Neural progenitor cell (in vitro differentiated cells): ENCODE results near the gene PSD2. TPM values are rescaled to one million over a fixed set of nuclear protein-coding genes. Genes with fewer than 3 reads are reported as not detected.

Experiments used
- DNase-seq: peaks from one replicate; pipeline ENCODE4 v3.0.0-alpha.2; 2016; ENCODE audit warnings: low spot score
- H2AFZ ChIP-seq: fragments of 200-600 bp; sonication (generic); replicated peaks from 2 replicates; pipeline ENCODE4 v1.6.1; 2016; ENCODE audit warnings: antibody characterized with exemption
- H3F3A ChIP-seq: fragments of 200-600 bp; sonication (generic); 2 replicates; pipeline ENCODE4 v1.6.1; 2016; ENCODE audit warnings: antibody characterized with exemption, low read depth
- H3K27ac ChIP-seq: fragments of 200-600 bp; sonication (generic); 2 replicates; pipeline ENCODE4 v1.5.1; 2016; ENCODE audit warnings: mild to moderate bottlenecking
- H3K27me3 ChIP-seq: fragments of 200-600 bp; sonication (generic); 2 replicates; pipeline ENCODE4 v1.6.1; 2016; ENCODE audit warnings: mild to moderate bottlenecking, moderate library complexity
- H3K36me3 ChIP-seq: fragments of 200-600 bp; sonication (generic); 2 replicates; pipeline ENCODE4 v1.5.1; 2016
- H3K4me1 ChIP-seq: fragments of 200-600 bp; sonication (generic); 2 replicates; pipeline ENCODE4 v1.6.1; 2016; ENCODE audit warnings: mixed run types
- H3K4me2 ChIP-seq: fragments of 200-600 bp; sonication (generic); 2 replicates; pipeline ENCODE4 v1.6.1; 2016
- H3K4me3 ChIP-seq: fragments of 200-600 bp; sonication (generic); 2 replicates; pipeline ENCODE4 v1.5.1; 2016
- H3K79me2 ChIP-seq: fragments of 200-600 bp; sonication (generic); 2 replicates; pipeline ENCODE4 v1.6.1; 2016; ENCODE audit warnings: low read depth
- H3K9ac ChIP-seq: fragments of 200-600 bp; sonication (generic); 2 replicates; pipeline ENCODE4 v1.6.1; 2016
- H3K9me3 ChIP-seq: fragments of 200-600 bp; sonication (generic); 2 replicates; pipeline ENCODE4 v1.5.1; 2016; ENCODE audit warnings: low read depth
- H4K20me1 ChIP-seq: fragments of 200-600 bp; sonication (generic); 2 replicates; pipeline ENCODE4 v1.6.1; 2016; ENCODE audit warnings: low read depth
- H3K27ac Mint-ChIP-seq: 3 replicates; pipeline ENCODE4 v1.8.0; 2021; ENCODE audit warnings: mixed read lengths
- H3K27me3 Mint-ChIP-seq: 2 replicates; pipeline ENCODE4 v1.8.0; 2022; ENCODE audit warnings: low read depth, mild to moderate bottlenecking, inconsistent platforms, moderate library complexity, mixed read lengths; ENCODE audit not compliant: insufficient read depth
- H3K36me3 Mint-ChIP-seq: 3 replicates; pipeline ENCODE4 v1.8.0; 2021; ENCODE audit warnings: mixed read lengths
- H3K4me1 Mint-ChIP-seq: 3 replicates; pipeline ENCODE4 v1.8.0; 2021; ENCODE audit warnings: mixed read lengths
- H3K4me3 Mint-ChIP-seq: 3 replicates; pipeline ENCODE4 v1.8.0; 2021; ENCODE audit warnings: mild to moderate bottlenecking, moderate library complexity, mixed read lengths
- H3K9me3 Mint-ChIP-seq: 3 replicates; pipeline ENCODE4 v1.8.0; 2020; ENCODE audit warnings: mixed read lengths
- CTCF ChIP-seq: fragments of 200-600 bp; sonication (generic); IDR thresholded peaks from 2 replicates; pipeline ENCODE4 v1.5.1; 2017; ENCODE audit warnings: antibody characterized with exemption, mild to moderate bottlenecking
- EZH2 ChIP-seq: fragments of 200-600 bp; sonication (generic); IDR thresholded peaks from 2 replicates; pipeline ENCODE4 v1.6.1; 2017; ENCODE audit warnings: antibody characterized with exemption, mild to moderate bottlenecking, moderate library complexity
- EZH2phosphoT487 ChIP-seq: fragments of 200-600 bp; sonication (generic); IDR thresholded peaks from 2 replicates; pipeline ENCODE4 v1.6.1; 2017; ENCODE audit warnings: antibody characterized with exemption
- total RNA-seq: library from RNA; depleted of rRNA; stranded (reverse); fragments of >200 nt; gene quantifications from 2 replicates; pipeline ENCODE4 v1.2.3, GENCODE V29; 2015; ENCODE audit warnings: low replicate concordance

The PSD2 gene
- total RNA-seq, 1 donor from 2014 or later = 0.09 TPM

- Mint-ChIP-seq H3K36me3 (no peaks in the 10 kb centered on the region), H3K27me3 (peaks cover 9% of the 10 kb centered on the region), H3K9me3 (no peaks in the 10 kb centered on the region), H3K4me1 (no peaks in the 10 kb centered on the region), H3K27ac (no peak overlapping the region), H3K4me3 (no peak overlapping the region)
- H2AFZ ChIP-seq = no peak overlapping the region
- TF ChIP-seq EZH2 (no peak), CTCF (no peak), EZH2phosphoT487 (no peak)
- no peak for DNase-seq
- peaks cover 6% of the 10 kb centered on the region for H4K20me1 ChIP-seq
- H3K9ac ChIP-seq = no peak overlapping the region
- H3K4me2 ChIP-seq = no peak overlapping the region
- H3K4me1 ChIP-seq = no peaks in the 10 kb centered on the region
- no peak overlapping the region for H3K27ac ChIP-seq
- no peak overlapping the region for H3K4me3 ChIP-seq
- no peaks in the 10 kb centered on the region for H3K27me3 ChIP-seq
- no peaks in the 10 kb centered on the region for H3K9me3 ChIP-seq
- no peaks in the 10 kb centered on the region for H3K36me3 ChIP-seq
- no peaks in the 10 kb centered on the region for H3F3A ChIP-seq
- H3K79me2 ChIP-seq = no peaks in the 10 kb centered on the region
These were observed 15.0 kb downstream of the PSD2 start for GRCh38 chr5:139810341-139811273.

GRCh38 chr5:139811274-139811607, 15.6 kb downstream of the PSD2 start:
- Histone ChIP-seq H3F3A (no peaks in the 10 kb centered on the region), H3K9ac (no peak overlapping the region), H3K36me3 (no peaks in the 10 kb centered on the region), H2AFZ (no peak overlapping the region), H4K20me1 (peaks cover 6% of the 10 kb centered on the region), H3K79me2 (no peaks in the 10 kb centered on the region), H3K9me3 (no peaks in the 10 kb centered on the region), H3K27me3 (no peaks in the 10 kb centered on the region), H3K4me2 (no peak overlapping the region), H3K4me1 (no peaks in the 10 kb centered on the region), H3K4me3 (no peak overlapping the region), H3K27ac (no peak overlapping the region)
- H3K4me3 Mint-ChIP-seq = no peak overlapping the region
- no peaks in the 10 kb centered on the region for H3K36me3 Mint-ChIP-seq
- TF ChIP-seq CTCF (no peak), EZH2 (no peak), EZH2phosphoT487 (no peak)
- H3K4me1 Mint-ChIP-seq = no peaks in the 10 kb centered on the region
- peaks cover 7% of the 10 kb centered on the region for H3K27me3 Mint-ChIP-seq
- DNase-seq = no peak
- no peak overlapping the region for H3K27ac Mint-ChIP-seq
- H3K9me3 Mint-ChIP-seq = no peaks in the 10 kb centered on the region

- Mint-ChIP-seq H3K4me1 (no peaks in the 10 kb centered on the region), H3K4me3 (no peak overlapping the region), H3K9me3 (no peaks in the 10 kb centered on the region), H3K36me3 (no peaks in the 10 kb centered on the region), H3K27me3 (peaks cover 8% of the 10 kb centered on the region), H3K27ac (no peak overlapping the region)
- H3K4me2 ChIP-seq = no peak overlapping the region
- TF ChIP-seq CTCF (no peak), EZH2 (no peak), EZH2phosphoT487 (no peak)
- H3K9ac ChIP-seq = no peak overlapping the region
- H4K20me1 ChIP-seq = peaks cover 6% of the 10 kb centered on the region
- H3K9me3 ChIP-seq = no peaks in the 10 kb centered on the region
- H3K27me3 ChIP-seq = no peaks in the 10 kb centered on the region
- H3F3A ChIP-seq = no peaks in the 10 kb centered on the region
- no peak overlapping the region for H3K27ac ChIP-seq
- H3K4me1 ChIP-seq = no peaks in the 10 kb centered on the region
- no peak for DNase-seq
- no peak overlapping the region for H2AFZ ChIP-seq
- no peaks in the 10 kb centered on the region for H3K36me3 ChIP-seq
- H3K79me2 ChIP-seq = no peaks in the 10 kb centered on the region
- no peak overlapping the region for H3K4me3 ChIP-seq
These were observed 16.7 kb downstream of the PSD2 start for GRCh38 chr5:139812323-139812722.
